Measurements from ENCODE around the gene ADAMTS19. TPM values are rescaled to one million over a fixed set of nuclear protein-coding genes. Genes with fewer than 3 reads are reported as not detected.

ADAMTS19 gene
- total RNA-seq, 1 experiment from 2014 or later = not detected

DNA sequence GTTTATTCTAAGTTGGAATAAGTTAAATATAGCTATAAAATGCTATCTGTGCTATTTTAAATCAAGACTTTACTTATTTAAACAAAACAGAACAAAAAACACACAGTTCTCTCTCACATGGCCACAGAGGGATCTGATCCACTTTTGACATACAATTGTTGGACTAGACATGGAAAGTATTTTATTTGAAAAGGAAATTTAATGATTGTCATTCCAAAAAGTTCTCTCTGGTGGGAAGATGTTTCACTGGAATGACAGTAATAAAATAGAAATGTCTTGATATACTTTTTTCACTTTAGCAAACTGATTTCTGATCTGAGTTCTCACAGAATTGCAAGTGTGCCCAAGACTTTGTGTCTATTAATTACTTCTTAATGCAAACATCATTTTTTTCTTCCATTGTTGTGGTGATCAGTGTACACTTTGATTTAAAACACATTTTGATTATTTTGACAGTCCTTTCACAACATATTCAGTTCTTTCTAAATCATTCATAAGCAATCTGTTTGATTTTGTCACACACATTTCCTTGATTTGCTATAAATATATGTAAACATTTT is 257.7 kb downstream of the ADAMTS19 start:
- no peak for DNase-seq (ENCODE audit: low read depth)
- in situ Hi-C loops (cut with HindIII; ENCODE audit: low pct_unique_long_range_greater_than_20kb, low sequenced_read_pairs) = no loop called here

DNA sequence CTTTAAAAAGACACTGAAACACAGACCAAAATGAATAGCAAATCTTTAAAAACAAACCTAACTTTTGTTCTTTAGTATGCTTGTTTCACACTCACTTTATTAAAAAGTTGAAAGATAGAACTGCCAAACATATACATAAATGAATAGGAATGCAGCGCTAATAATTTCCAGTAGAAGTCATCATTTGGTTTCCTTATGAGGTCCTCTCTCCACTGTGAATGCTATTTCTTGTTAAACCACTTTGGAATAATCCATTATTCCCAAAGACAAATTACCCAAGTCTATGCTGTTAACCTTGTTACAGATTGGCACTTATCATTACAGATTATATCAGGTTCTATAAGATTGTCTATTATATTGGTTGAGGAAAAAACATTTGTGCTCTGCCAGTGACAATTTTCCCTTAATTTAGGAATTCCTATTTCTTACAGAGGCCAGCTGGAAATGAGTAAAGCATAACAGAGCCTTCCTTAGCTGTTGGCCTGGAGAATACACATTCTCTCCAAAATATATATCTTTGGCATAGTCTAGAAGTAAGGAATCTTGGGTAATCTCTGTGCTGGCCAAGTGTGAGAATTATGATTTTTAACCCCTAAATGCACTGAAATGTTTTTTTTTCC is 258.5 kb downstream of the ADAMTS19 start:
- DNase-seq (ENCODE audit: low read depth) = no peak
- in situ Hi-C loops (cut with HindIII; ENCODE audit: low pct_unique_long_range_greater_than_20kb, low sequenced_read_pairs) = no loop called here

DNA sequence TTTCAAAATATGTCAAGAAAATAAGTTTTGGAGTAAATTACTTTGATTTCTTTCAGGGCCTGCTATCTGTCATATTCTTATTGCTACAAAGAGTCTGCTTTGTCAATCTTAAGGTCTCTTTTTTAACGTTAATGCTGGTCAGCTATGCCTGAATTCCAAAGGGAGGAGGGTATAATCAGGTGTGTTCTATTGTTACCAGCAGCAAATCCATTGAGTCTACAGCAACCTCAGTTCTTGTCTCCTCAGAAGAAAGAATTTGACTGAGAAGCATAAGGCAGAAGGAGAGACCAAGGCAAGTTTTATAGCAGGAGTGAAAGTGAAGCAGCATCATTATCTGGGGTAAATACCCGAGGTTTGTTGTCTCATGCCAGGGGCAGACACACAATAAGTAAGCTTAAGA is 264.1 kb downstream of the ADAMTS19 start:
- in situ Hi-C loops (cut with HindIII; ENCODE audit: low pct_unique_long_range_greater_than_20kb, low sequenced_read_pairs) = no loop called here
- DNase-seq (ENCODE audit: low read depth) = no peak

DNA sequence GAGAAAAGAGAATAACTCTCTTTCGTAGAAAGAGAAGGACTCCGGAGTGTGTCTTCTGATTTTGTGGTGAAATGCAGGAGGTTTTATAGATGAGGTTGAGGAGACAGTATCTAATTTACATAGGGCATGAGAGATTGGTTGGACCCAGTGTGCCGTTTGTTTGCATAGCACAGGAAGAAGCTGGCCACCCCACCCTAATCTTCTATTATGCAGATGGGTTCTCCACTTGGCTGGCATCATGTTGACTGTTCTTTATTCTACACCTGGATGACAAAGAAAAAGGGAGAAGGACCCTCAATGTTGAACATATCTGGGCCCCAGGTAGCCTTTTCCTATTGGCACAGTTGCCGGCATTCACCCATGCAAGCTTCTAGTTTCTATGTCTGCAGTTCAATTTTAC is 264.5 kb downstream of the ADAMTS19 start:
- no peak for DNase-seq (ENCODE audit: low read depth)
- in situ Hi-C loops (cut with HindIII; ENCODE audit: low pct_unique_long_range_greater_than_20kb, low sequenced_read_pairs) = no loop called here

DNA sequence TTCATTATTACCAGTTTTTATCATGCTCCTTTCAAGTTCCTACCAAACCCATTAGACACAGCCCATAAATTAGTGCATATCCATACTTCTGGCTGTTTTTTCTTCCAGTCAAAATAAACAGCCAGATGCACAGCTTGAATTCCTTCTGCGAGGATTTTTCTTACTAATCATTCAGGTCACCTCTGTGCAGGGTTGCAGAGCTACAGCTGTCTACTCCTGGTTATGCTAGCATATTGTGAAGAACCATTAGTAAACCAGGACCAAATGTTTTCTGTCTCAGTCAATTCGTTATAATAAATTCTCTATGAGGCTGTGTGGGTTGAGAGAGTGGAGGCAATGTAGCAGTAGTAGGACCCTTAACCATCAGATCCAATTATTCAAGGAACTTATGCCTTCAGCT is 279.7 kb downstream of the ADAMTS19 start:
- no peak for DNase-seq (ENCODE audit: low read depth)
- in situ Hi-C loops (cut with HindIII; ENCODE audit: low pct_unique_long_range_greater_than_20kb, low sequenced_read_pairs) = no loop called here

DNA sequence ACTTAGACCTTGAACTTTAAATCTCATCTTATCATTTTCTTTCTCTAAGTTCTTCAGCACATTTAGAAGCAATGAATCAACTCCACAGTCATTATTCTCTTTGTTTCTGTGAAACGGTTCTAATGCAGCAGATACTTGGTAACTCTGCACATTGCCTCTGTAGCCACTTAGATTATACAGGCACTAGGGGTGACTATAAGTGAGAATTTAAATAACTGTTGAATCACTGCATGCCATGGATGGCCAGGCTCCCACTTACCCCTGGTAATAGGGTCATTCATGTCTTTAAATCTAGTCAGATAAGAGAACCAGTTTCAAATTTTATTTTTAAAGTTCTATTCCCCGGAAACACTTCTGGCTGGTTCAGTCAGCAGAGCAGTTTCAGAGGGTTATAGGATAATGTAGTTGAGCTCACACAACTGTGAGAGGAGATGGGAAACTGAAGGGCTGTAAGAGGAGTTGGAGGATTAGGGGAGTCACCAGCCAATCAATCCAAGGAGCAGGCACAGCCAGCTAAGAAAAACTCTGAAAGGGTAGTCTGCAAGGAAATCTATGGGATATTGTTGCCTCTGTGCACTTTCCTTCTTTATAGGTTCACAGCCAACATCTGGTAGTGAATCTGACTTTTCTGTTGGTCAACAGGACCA is 283.6 kb downstream of the ADAMTS19 start:
- in situ Hi-C loops (cut with HindIII; ENCODE audit: low pct_unique_long_range_greater_than_20kb, low sequenced_read_pairs) = no loop called here
- no peak for DNase-seq (ENCODE audit: low read depth)

DNA sequence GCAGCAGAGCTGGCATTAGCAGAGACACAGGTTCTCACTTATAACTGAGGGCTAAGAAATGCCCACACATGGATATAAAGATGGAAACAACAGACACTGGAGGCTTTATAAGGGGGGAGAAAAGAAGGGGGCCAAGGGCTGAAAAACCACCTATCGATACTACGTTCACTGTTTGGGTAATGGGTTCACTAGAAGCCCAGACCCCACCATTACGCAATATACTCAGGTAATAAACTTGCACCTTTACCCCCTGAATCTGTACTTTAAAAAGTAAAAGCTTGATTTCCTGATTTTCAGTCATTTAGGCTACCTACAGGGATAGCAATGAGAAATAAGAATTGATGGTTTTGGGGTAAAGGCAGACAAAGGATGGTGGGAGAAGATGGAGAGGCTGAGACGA is 285.9 kb downstream of the ADAMTS19 start:
- in situ Hi-C loops (cut with HindIII; ENCODE audit: low pct_unique_long_range_greater_than_20kb, low sequenced_read_pairs) = no loop called here
- DNase-seq (ENCODE audit: low read depth) = no peak

DNA sequence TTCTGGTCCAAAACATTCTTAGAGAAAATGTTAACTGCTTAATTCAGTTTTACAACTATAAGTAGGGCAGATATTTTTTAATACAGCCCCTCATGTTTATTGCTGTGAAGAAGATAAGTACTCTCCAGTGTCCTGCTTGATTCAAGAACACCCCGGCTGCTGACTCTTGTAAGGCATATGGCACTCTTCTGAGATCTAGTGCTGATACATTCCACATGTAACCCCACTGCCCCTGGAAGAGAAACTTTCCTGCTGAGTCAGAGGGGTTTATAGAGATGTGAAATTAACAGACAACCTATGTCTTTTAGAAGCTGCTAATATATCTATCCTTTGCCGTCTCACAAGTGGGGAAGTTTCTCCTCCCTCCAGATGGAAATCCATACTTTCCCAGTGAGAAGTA is 286.8 kb downstream of the ADAMTS19 start:
- no peak for DNase-seq (ENCODE audit: low read depth)
- in situ Hi-C loops (cut with HindIII; ENCODE audit: low pct_unique_long_range_greater_than_20kb, low sequenced_read_pairs) = no loop called here

DNA sequence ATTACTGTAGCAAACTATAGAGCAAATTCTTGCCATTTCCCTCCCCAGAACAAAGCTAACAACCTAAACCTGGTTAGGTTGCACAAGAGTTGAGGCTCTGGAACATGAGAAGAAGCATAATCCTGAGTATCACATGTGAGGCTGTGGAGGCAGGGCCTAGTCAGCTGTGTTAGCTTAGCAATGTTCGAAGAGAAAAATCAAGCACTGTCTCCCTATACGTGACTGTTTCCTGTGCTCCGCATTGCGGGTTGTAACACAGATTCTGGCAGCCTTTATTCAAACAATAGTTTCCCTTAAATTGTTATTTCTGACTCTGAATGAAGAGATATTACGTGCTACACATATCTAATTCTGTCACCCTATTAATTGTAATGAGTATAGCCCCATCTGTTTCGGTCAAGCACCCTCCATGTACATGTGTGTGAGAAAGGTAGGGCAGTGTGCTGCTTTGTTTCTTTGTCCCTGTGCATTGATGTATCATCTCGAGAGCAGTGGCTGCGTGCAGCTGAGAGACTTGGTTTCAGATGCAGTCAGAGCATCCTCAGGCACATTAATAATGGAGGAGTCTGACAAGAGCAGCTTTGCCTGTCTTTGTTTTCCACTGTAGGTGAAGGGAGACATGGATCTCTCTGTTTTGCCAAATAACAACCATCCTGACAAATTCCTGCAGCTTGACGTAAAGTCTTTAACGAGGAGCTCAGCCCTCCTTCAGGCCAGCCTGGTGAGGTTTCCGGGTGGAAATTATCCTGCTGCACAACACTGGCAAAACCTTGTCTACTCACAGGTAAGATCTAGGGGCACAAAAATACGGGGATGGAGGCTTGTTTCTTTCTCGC is 287.7 kb downstream of the ADAMTS19 start, which contains the start of gene MINAR2:
Gene MINAR2 (plus strand): TSS at position 523 of the 836 bp plus-strand sequence. CDS start 97 bp downstream, at position 620.
- in situ Hi-C loops (cut with HindIII; ENCODE audit: low pct_unique_long_range_greater_than_20kb, low sequenced_read_pairs) = no loop called here
- no peak for DNase-seq (ENCODE audit: low read depth)

DNA sequence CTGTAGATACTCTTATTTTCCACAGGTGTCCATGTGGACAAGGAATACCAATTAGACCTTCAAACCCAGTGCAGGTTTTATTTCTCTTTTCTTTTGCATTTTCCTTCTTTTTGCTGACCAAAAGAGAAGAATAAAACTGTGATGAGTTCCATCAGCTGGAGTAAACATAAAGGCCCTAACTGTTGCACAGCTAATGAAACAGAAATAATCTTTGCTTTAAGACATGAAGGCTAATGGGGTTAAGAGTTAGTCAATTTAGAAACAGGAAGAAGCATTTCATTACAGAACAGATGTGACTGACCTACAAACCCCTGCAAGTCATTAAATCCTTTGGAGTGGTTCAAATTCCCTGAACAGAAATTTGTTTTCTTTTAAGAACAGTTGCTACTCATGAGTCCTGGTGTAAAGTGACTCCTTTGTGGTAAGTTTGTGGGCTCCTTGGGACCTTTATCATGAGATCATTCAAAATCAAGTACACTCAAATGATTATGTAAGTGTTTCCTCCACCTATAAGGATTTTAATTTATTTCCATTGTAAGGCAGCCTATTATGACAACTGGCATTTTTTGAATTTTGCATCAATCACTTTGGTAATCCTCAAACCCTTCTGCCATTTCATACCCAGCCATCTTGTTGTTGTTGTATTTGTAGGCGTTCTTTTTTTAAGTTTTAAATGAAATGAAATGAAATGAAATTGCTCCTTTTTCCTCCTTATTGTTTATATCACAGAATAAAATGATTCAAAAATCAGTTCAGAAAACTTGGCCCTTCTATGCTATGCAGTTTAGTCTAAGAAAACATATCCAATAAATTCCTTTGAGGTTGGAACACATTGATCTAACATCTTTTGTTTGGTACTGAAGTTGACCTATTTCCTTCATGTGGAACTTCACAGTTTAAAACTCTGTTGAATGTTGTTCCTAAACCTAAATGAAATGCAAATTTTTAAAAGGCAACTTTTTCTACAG is 289.1 kb downstream of the ADAMTS19 start:
- DNase-seq (ENCODE audit: low read depth) = no peak
- in situ Hi-C loops (cut with HindIII; ENCODE audit: low pct_unique_long_range_greater_than_20kb, low sequenced_read_pairs) = no loop called here

DNA sequence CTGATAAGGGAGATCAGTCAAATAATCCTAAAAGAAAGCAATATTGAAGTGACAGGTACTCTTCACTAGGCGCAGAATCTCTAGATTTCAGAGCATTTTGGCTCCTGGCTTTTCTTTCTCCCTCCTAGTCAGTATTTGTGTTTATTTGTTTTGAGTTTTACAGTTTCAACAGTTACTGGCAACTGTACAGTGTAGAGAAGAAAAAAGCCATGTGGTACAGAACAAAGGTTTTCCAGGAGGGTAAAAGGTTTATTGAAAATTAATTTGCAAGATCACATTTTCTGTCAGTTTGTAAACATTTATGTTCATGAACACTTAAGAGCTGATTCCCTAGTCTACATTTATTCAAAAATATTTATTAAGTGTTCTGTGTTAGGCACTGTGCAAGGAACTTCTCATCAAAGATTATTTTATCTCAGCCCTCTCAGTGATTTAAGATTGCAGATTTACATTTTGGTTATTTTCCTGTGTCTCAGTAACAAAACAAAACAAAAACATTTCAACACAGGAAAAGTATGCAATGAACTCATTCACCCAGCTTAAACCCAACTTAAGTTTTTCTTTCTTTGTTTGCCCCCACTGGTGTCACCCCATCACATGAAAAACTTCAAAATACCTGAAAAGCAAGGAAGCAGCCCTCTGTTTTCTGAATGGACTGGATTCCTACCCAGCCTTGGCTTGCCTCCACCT is 300.7 kb downstream of the ADAMTS19 start:
- in situ Hi-C loops (cut with HindIII; ENCODE audit: low pct_unique_long_range_greater_than_20kb, low sequenced_read_pairs) = no loop called here
- DNase-seq (ENCODE audit: low read depth) = no peak

DNA sequence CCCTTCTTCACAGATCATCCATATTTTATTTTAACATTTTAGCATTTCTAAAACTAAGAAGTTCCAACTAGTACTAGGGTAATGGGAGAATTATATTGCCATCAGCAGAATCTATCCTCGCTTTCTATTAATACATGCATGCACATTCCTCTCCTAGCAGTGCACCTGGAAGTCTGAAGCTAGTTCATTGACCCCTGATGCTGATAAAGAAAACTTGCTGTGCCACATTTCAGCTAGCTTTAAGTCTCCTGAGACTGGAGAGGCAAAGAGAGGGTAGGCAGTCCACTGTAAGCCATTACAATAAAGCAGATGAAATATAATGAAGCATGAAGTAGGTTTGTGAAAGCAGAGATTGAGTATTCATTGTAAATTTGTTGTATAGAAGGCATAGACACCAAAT is 303.6 kb downstream of the ADAMTS19 start:
- in situ Hi-C loops (cut with HindIII; ENCODE audit: low pct_unique_long_range_greater_than_20kb, low sequenced_read_pairs) = no loop called here
- no peak for DNase-seq (ENCODE audit: low read depth)

DNA sequence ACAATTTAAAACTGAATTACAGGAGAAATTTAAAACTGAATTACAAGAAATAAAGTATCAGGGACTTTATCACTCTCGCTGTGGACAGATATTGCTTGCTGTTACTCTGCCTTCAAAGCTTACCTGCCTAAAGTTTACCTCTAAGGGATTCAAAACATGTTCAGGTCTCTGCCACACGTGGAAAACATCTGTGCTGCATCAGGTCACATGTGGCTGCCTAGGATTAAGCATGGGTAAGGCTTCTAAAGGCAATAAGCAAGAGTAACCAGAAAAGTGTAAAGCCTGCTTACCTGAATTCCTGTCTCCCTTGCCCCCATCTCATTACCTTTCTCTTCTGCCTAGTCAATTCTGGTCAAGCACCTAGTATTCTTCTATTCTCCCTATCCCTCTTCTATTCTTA is 306.7 kb downstream of the ADAMTS19 start:
- in situ Hi-C loops (cut with HindIII; ENCODE audit: low pct_unique_long_range_greater_than_20kb, low sequenced_read_pairs) = no loop called here
- DNase-seq (ENCODE audit: low read depth) = no peak

DNA sequence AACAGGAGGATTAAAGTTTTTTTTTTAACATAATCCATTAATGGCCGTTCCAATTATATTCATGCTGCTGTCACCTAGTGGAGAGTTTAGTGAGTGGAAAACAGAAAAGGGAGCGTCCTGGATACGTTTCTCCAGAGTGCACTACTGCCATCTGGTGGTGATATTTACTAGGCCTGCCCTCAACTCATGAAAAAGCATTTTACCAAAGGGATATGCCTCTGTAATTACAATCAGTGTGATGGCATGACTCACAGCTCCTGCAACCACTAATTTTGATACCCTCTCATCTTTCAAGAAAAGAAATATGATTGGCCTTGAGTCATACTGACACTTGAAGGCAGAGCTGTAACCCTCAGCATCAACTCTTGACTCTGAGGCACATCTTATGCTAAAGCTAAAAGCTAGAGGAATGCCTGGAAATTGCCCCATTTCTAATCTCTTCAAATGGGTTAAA is 307.9 kb downstream of the ADAMTS19 start:
- in situ Hi-C loops (cut with HindIII; ENCODE audit: low pct_unique_long_range_greater_than_20kb, low sequenced_read_pairs) = no loop called here
- DNase-seq (ENCODE audit: low read depth) = peak; percentile 74

DNA sequence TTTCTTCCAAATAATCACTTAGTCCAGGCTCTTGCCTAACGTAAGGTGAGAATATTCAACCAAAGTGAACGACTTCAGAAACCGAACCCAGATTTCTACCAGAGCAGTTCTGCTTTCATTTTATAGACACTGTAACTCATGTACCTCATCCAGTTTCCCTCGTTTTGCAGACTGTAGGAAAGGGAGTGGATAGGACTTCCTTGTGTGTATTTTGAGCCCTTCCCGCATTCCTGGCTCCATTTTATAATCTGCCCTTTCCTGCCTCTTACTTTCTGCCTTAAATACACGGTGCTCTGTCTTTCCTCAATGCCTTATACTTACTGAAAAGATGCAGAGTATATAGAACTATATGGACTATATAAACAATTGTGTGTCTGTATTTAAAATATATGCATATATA is 308.6 kb downstream of the ADAMTS19 start:
- DNase-seq (ENCODE audit: low read depth) = no peak
- in situ Hi-C loops (cut with HindIII; ENCODE audit: low pct_unique_long_range_greater_than_20kb, low sequenced_read_pairs) = no loop called here

DNA sequence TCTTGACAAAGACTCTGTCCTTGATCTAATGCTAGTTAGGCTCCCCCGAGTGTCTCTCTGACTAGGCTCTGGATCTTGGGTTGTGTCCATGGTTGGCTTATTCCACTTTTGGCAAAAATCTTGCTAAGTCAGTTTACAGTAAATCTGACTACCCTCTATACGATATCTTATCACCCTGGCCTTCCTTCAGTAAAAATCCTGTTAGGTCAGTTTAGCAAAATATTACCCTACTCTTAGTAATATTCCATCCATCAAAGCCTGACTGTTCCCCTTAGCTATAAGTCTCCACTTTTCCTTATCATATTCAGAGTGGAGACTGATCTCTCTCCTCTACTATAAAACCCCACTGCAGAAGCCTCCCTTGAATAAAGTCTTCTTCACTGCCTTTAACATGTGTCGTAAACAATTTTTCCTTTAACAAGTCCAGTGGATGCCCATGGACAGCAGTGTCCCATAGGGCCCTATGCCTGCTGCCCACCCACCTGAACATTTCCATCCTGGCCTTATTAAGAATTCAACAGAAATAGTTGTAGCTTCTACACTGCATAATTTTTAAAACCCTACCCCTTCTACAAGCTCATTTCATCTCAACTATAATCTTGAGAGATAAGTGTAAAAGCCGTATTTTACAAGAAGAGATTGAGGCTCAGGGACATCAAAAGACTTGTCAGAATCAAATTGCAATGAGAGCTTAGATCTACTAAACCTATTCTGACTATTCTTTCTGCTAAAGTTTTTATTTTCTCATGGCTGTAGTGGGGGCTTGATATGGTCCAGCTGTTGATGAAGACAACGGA is 310.1 kb downstream of the ADAMTS19 start:
- in situ Hi-C loops (cut with HindIII; ENCODE audit: low pct_unique_long_range_greater_than_20kb, low sequenced_read_pairs) = no loop called here
- no peak for DNase-seq (ENCODE audit: low read depth)
